A673 (cell line): ENCODE measurements around the gene AFF1.

Source experiments
- EZH2 ChIP-seq: fragments of 200-600 bp; sonication (generic); IDR thresholded peaks from 2 replicates; pipeline ENCODE4 v1.6.1; 2017; ENCODE audit warnings: borderline replicate concordance, low read depth, mild to moderate bottlenecking, mixed read lengths, antibody characterized with exemption, low read length; ENCODE audit not compliant: poor library complexity, severe bottlenecking
- TF ChIP-seq, protein P1 (sequence below): fragments of 300-800, 200-600 bp; sonication (generic); conservative IDR thresholded peaks from 2 replicates; pipeline ENCODE4 v1.5.1; 2017; ENCODE audit warnings: low read depth, mild to moderate bottlenecking, antibody characterized with exemption, low read length, moderate library complexity, mixed read lengths

DNA sequence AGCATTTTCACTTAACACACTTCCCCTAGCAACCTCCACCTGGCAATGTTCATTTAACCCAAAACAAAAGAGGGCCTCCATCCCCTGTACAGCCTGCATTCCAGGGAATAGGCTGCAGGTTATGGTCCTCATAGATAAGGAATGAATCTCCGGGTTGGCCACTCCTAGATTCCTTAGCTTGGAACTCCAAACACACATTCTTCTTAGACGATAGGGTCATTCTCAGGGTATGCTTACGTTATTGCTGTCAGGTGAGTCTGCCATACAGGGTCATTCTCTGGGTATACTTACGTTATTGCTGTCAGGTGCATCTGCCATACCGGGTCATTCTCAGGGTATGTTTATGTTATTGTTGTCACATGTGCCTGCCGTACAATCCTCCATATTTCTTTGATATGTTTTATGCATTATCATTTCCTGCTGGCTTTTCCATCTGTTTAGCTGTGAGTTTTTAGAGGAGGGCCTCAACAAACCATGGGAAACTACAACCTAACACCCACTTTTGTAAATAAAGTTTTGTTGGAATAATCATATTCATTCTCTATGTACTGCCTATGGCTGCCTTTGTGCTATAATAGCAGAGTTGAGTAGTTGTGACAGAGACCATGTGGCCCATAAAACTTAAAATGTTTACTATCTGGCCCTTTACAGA lies 8.2 kb upstream of the AFF1 start:
- TF ChIP-seq, protein P1, sequence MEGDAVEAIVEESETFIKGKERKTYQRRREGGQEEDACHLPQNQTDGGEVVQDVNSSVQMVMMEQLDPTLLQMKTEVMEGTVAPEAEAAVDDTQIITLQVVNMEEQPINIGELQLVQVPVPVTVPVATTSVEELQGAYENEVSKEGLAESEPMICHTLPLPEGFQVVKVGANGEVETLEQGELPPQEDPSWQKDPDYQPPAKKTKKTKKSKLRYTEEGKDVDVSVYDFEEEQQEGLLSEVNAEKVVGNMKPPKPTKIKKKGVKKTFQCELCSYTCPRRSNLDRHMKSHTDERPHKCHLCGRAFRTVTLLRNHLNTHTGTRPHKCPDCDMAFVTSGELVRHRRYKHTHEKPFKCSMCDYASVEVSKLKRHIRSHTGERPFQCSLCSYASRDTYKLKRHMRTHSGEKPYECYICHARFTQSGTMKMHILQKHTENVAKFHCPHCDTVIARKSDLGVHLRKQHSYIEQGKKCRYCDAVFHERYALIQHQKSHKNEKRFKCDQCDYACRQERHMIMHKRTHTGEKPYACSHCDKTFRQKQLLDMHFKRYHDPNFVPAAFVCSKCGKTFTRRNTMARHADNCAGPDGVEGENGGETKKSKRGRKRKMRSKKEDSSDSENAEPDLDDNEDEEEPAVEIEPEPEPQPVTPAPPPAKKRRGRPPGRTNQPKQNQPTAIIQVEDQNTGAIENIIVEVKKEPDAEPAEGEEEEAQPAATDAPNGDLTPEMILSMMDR: no peak
- no peak for TF ChIP-seq EZH2
